GM18511 (cell line): ENCODE results near the gene PALM2AKAP2.

ENCODE experiments used
- ATAC-seq: cut with Tn5 transposase; IDR thresholded peaks from one replicate; pipeline ENCODE4 v1.9.1; 2021; ENCODE audit warnings: mild to moderate bottlenecking, moderate library complexity; ENCODE audit not compliant: unreplicated experiment

Gene PALM2AKAP2

GRCh38 chr9:109779711-109780452 is at the start of gene PALM2AKAP2:
Gene PALM2AKAP2, plus strand, starts transcription at chr9:109780198. Its CDS starts 291 bp downstream, at chr9:109780489.
- no peak for ATAC-seq

GRCh38 chr9:109730228-109730627 is 49.8 kb upstream of the PALM2AKAP2 start:
- ATAC-seq: no peak

GRCh38 chr9:109733690-109734089 is 46.3 kb upstream of the PALM2AKAP2 start:
- no peak for ATAC-seq

GRCh38 chr9:109734814-109735213 is 45.2 kb upstream of the PALM2AKAP2 start:
- no peak for ATAC-seq

- ATAC-seq: no peak
These were observed 44.2 kb upstream of the PALM2AKAP2 start for GRCh38 chr9:109735801-109736200.

- ATAC-seq: no peak
These were observed 42.7 kb upstream of the PALM2AKAP2 start for GRCh38 chr9:109737295-109737694.

GRCh38 chr9:109739760-109740159 is 40.2 kb upstream of the PALM2AKAP2 start:
- ATAC-seq: no peak

GRCh38 chr9:109742776-109743348 is 37.1 kb upstream of the PALM2AKAP2 start:
- ATAC-seq: no peak

GRCh38 chr9:109743696-109744095 is 36.3 kb upstream of the PALM2AKAP2 start:
- ATAC-seq: no peak

GRCh38 chr9:109745335-109746283 is 34.4 kb upstream of the PALM2AKAP2 start:
- no peak for ATAC-seq

- no peak for ATAC-seq
These were observed 28.7 kb upstream of the PALM2AKAP2 start for GRCh38 chr9:109751253-109751652.

- ATAC-seq: no peak
These were observed 26.7 kb upstream of the PALM2AKAP2 start for GRCh38 chr9:109753308-109753707.

- no peak for ATAC-seq
These were observed 25.0 kb upstream of the PALM2AKAP2 start for GRCh38 chr9:109755040-109755439.

GRCh38 chr9:109759589-109759988 is 20.4 kb upstream of the PALM2AKAP2 start:
- ATAC-seq: no peak

- ATAC-seq: no peak
These were observed 14.7 kb upstream of the PALM2AKAP2 start for GRCh38 chr9:109765278-109765677.

GRCh38 chr9:109765830-109766229 is 14.2 kb upstream of the PALM2AKAP2 start:
- ATAC-seq: no peak

- ATAC-seq: no peak
These were observed 13.6 kb upstream of the PALM2AKAP2 start for GRCh38 chr9:109766351-109766750.

GRCh38 chr9:109767404-109767803 is 12.6 kb upstream of the PALM2AKAP2 start:
- ATAC-seq: no peak

- no peak for ATAC-seq
These were observed 12.2 kb upstream of the PALM2AKAP2 start for GRCh38 chr9:109767814-109768213.

- no peak for ATAC-seq
These were observed 10.7 kb upstream of the PALM2AKAP2 start for GRCh38 chr9:109769250-109769649.

GRCh38 chr9:109770101-109770500 is 9.9 kb upstream of the PALM2AKAP2 start:
- ATAC-seq: no peak
